G401 (cell line): ENCODE data around the gene JOSD1. TPM values are rescaled to one million over a fixed set of nuclear protein-coding genes. Genes with fewer than 3 reads are reported as not detected.
A peak's percentile ranks its signal among the peaks of the same experiment; 100 is the strongest.

Experiments used
- DNase-seq: peaks from one replicate; pipeline ENCODE4 v3.0.0-alpha.2; 2015; ENCODE audit warnings: low spot score
- in situ Hi-C: cut with HindIII; loops from 2 replicates; pipeline ENCODE4 v1.10.0; 2016; ENCODE audit warnings: low sequenced_read_pairs, mixed read lengths
- total RNA-seq: library from RNA; depleted of rRNA; stranded (reverse); fragments of >200 nt; shearing (Covaris generic); gene quantifications from 2 replicates; pipeline ENCODE4 v1.2.3, GENCODE V29; 2014; rRNA removed

Gene JOSD1
- total RNA-seq, result 33.3 and 41.4 TPM in 2 replicates

GRCh38 chr22:38700789-38701628 is at the start of gene JOSD1:
TSS of gene JOSD1 (minus strand) at chr22:38700943. CDS start at chr22:38699987, 956 bp downstream.
- in situ Hi-C loops, result no loop called here
- peak; percentile 93 for DNase-seq

- in situ Hi-C loops, result no loop called here
- no peak for DNase-seq
These were observed 49.4 kb upstream of the JOSD1 start for GRCh38 chr22:38750104-38750503.

DNA sequence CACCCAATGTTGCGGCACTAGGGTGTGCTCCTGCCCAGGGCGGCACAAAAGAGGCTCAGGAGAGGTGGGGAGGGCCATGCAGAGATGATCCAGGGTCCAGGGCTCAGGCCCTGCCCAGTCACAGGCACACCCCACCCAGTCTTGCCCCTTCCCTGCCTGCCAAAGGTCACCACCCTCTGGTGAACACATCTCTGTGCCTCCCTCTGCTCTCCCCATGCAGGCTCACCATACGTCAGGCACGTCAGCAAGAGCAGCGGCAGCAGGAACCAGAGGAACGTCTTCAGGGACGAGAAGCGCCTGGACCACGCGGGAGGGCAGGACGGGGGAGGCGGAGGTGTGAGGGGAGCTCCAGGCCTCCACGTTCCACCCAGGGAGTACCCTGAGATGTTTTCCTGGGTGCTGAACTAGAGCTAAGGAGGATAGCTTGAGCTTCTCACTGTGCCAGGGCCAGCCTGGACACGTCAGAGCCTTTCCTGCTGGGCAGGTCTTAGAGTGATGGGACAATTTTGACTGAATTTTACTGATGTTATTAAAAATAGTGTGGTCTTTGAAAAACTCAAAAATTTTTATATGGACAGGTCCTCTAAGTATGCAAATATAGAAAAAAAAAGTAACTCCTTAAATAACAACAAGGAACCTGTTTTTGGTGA is 47.9 kb upstream of the JOSD1 start:
- in situ Hi-C loops, result no loop called here
- no peak for DNase-seq

GRCh38 chr22:38745676-38746460 is 45.1 kb upstream of the JOSD1 start:
- no peak for DNase-seq
- in situ Hi-C loops, result no loop called here

- in situ Hi-C loops, result no loop called here
- DNase-seq, result no peak
These were observed 44.2 kb upstream of the JOSD1 start for GRCh38 chr22:38744981-38745380.

- no peak for DNase-seq
- in situ Hi-C loops, result no loop called here
These were observed 41.6 kb upstream of the JOSD1 start for GRCh38 chr22:38742176-38742942.

DNA sequence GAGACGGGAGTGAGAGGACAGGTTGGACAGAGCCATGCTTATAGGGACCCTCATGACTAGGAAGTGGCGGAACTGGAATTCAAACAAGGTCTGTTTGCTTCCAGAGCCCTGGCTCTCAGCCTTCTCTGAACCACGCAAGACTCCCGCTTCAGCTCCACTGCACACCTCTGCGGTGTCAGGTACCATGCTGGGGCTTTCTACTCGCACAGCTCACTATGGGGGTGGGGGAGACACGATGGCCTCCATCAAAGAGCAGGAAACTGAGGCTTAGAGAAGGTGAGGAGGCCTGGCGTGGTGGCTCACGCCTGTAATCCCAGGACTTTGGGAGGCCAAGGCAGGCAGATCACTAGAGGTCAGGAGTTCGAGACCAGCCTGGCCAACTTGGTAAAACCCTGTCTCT is 40.8 kb upstream of the JOSD1 start:
- in situ Hi-C loops, result no loop called here
- DNase-seq, result no peak

DNA sequence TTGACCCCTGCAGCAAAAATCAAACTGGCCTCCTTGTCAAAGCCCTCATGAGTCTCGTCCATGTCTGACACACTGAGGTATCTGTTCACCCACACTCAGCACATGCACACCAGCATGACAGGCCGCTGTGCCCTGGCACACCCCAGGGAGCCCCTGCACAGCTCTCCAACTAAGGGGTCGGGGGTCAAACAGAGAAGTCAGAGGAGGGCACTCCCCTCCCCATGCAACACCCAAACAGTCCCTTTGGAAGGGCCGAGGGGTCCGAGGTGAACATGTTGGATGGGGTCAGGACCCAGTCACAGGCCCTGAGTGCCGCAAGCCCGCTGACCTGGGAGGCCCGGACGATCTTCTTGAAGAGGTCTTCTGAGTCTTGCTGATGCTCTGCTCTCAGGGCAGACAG is 40.4 kb upstream of the JOSD1 start:
- no peak for DNase-seq
- in situ Hi-C loops, result no loop called here

DNA sequence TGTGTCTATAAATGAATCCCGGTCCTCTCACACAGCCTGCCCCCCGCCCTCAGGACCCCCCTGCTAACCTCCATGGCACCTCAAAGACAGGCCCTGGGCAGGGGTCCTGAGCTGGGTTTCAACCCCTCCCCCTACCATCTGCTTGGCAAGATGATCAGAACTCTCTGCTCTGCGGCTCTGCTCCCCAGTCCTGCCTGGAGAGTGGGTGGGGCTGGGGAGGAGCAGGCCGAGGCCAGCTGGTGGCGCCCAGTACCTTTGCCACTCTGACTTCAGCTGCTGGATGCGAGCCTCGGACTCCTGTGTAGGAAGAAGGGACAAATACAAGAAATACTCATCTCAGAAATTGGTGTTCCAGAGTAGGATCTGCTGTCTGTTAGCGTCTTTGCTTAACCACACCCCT is 40.0 kb upstream of the JOSD1 start:
- in situ Hi-C loops, result no loop called here
- DNase-seq, result peak; percentile 54

- DNase-seq, result peak; percentile 61
- in situ Hi-C loops, result no loop called here
These were observed 39.5 kb upstream of the JOSD1 start for GRCh38 chr22:38740116-38740723.

DNA sequence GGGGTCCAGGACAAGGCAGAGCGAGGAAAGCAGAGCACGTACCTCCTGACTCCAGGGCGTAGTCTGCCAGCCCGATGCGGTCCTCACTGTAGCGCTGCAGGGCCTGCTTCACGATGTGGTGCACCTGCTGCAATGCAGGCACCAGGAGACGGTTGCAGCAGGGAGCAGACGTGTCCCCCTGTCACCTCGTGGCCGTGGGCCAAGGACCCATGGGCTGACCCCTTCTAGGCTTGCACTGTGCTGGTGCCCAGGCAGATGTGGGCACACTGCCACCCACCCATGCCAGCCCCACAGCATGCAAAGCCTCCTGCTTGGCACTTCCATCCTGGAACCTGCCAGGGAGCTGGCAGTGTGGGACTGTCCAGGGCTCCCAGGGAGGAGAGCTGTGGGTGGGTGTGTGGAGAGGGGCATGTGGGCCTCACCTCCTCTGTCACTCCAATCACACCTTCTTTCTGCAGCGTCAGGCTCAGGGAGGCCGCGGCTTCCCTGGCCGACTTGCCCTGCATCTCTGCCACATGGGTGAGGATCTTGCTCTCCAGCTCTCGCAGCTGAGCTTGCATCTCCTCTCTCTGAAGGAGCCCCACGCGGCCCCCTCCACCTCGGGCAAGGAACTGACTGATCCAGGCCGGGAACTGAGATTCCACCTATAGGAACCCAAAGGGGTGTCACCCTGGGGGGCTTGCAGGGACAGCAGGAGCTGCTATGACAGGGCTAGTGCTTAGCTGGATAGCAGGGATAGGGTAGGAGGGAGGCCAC is 38.7 kb upstream of the JOSD1 start:
- no peak for DNase-seq

GRCh38 chr22:38738475-38739070 is 37.8 kb upstream of the JOSD1 start:
- in situ Hi-C loops, result no loop called here
- DNase-seq, result no peak

More for the DNA sequence above, 38.7 kb upstream of the JOSD1 start:
- in situ Hi-C loops, result no loop called here

DNA sequence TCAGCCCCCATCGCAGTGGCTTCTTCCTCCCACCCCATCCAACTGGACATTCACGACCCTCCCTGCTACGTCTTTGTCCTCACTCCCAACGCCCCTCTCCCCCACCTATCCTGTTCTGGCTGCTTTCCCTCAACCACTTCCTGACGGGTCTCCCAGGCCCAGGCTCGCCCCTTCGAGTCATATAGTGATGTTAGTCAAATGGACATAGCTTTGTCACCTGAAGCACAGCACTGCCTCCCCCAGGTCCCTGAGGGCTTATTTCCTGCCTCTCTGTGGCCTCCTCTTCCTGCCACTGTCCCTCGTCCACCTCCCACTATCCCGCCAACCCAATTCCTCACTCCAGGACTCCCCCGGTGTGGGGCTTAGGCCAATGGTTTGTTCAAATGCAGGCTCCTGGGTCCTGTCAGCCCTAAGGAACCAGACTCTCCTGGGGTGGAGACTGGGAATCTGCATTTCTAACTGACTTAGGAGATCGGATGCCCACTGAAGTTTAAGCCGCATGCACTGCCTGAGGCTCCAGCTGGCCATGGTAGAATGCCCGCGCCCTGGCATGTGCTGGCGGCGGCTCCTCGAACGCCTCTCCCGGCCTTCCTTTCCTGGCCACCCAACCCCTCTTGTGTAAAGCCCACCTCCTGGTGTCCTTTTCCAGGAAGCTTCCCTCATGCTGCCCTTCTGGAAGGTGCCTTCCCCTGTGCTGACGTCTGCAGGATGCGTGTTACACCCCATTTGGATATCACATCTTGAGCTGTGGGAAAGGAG is 36.7 kb upstream of the JOSD1 start:
- in situ Hi-C loops, result no loop called here
- DNase-seq, result no peak

DNA sequence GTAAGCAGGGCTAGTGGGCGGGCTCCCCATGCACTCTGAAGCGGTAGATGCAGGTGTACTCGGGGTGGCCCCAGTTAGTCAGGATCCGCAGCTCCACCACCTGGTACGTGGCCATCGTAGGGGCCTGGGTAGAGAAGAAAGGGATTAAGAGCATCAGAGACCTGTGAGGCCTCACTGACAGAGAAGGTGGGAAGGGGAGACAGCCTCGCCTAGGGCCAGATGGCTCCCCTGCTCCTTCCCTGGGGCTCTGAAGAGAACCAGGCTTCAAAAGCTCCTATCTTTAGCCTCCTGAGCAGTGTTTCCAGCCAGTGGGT is 35.5 kb upstream of the JOSD1 start:
- DNase-seq, result no peak
- in situ Hi-C loops, result no loop called here

- in situ Hi-C loops, result no loop called here
- DNase-seq, result no peak
These were observed 34.9 kb upstream of the JOSD1 start for GRCh38 chr22:38735465-38736256.

- in situ Hi-C loops, result no loop called here
- no peak for DNase-seq
These were observed 34.4 kb upstream of the JOSD1 start for GRCh38 chr22:38735126-38735464.
